Measurements from ENCODE around the gene LIMS1.

Gene LIMS1

GRCh38 chr2:108541451-108541850 lies 7.2 kb downstream of the LIMS1 start:
- TF ChIP-seq TAF1 (IDR thresholded peaks at IDR 0.05; ENCODE audit: low read depth): no peak
- TF ChIP-seq EP300 (IDR thresholded peaks at IDR 0.05; ENCODE audit: borderline replicate concordance): no peak
- TF ChIP-seq REST (IDR thresholded peaks at IDR 0.05; ENCODE audit: low read depth): no peak
- no peak for TF ChIP-seq FOXM1 (IDR thresholded peaks at IDR 0.05; ENCODE audit: borderline replicate concordance, low read depth)
- TF ChIP-seq YY1 (IDR thresholded peaks at IDR 0.05; ENCODE audit: low read depth): no peak
- TF ChIP-seq USF1 (IDR thresholded peaks at IDR 0.05): no peak
- TF ChIP-seq TCF12 (IDR thresholded peaks at IDR 0.05; ENCODE audit: low read depth): no peak
- no peak for TF ChIP-seq CEBPB (IDR thresholded peaks at IDR 0.05)
- no peak for TF ChIP-seq EGR1 (IDR thresholded peaks at IDR 0.05)

GRCh38 chr2:108542071-108542470 lies 7.8 kb downstream of the LIMS1 start:
- TF ChIP-seq YY1 (IDR thresholded peaks at IDR 0.05; ENCODE audit: low read depth) (no peak), EP300 (IDR thresholded peaks at IDR 0.05; ENCODE audit: borderline replicate concordance) (no peak), REST (IDR thresholded peaks at IDR 0.05; ENCODE audit: low read depth) (no peak), USF1 (IDR thresholded peaks at IDR 0.05) (no peak), FOXM1 (IDR thresholded peaks at IDR 0.05; ENCODE audit: borderline replicate concordance, low read depth) (no peak), RAD21 (IDR thresholded peaks at IDR 0.05; ENCODE audit: low read depth) (no peak), NFIC (IDR thresholded peaks at IDR 0.05) (no peak), EGR1 (IDR thresholded peaks at IDR 0.05) (no peak), CEBPB (IDR thresholded peaks at IDR 0.05) (no peak), TEAD4 (IDR thresholded peaks at IDR 0.05) (no peak), ZBTB7A (IDR thresholded peaks at IDR 0.05; ENCODE audit: low read depth) (no peak), MAX (IDR thresholded peaks at IDR 0.05) (no peak), TCF12 (IDR thresholded peaks at IDR 0.05; ENCODE audit: low read depth) (no peak), CREB1 (IDR thresholded peaks at IDR 0.05; ENCODE audit: low read depth) (no peak), TAF1 (IDR thresholded peaks at IDR 0.05; ENCODE audit: low read depth) (no peak)

GRCh38 chr2:108547606-108548005 lies 13.3 kb downstream of the LIMS1 start:
- TF ChIP-seq CEBPB (IDR thresholded peaks at IDR 0.05): no peak
- no peak for TF ChIP-seq USF1 (IDR thresholded peaks at IDR 0.05)
- no peak for TF ChIP-seq EP300 (IDR thresholded peaks at IDR 0.05; ENCODE audit: borderline replicate concordance)
- no peak for TF ChIP-seq EGR1 (IDR thresholded peaks at IDR 0.05)
- TF ChIP-seq MAX (IDR thresholded peaks at IDR 0.05): no peak
- TF ChIP-seq FOXM1 (IDR thresholded peaks at IDR 0.05; ENCODE audit: borderline replicate concordance, low read depth): no peak
- no peak for TF ChIP-seq NFIC (IDR thresholded peaks at IDR 0.05)
- no peak for TF ChIP-seq CREB1 (IDR thresholded peaks at IDR 0.05; ENCODE audit: low read depth)
- TF ChIP-seq RAD21 (IDR thresholded peaks at IDR 0.05; ENCODE audit: low read depth): no peak
- TF ChIP-seq REST (IDR thresholded peaks at IDR 0.05; ENCODE audit: low read depth): no peak
- TF ChIP-seq ZBTB7A (IDR thresholded peaks at IDR 0.05; ENCODE audit: low read depth): no peak
- no peak for TF ChIP-seq TEAD4 (IDR thresholded peaks at IDR 0.05)
- no peak for TF ChIP-seq YY1 (IDR thresholded peaks at IDR 0.05; ENCODE audit: low read depth)
- TF ChIP-seq TCF12 (IDR thresholded peaks at IDR 0.05; ENCODE audit: low read depth): no peak
- no peak for TF ChIP-seq TAF1 (IDR thresholded peaks at IDR 0.05; ENCODE audit: low read depth)

Measured in Ishikawa (cell line).